ENCODE results near the gene EFTUD2. TPM values are rescaled to one million over a fixed set of nuclear protein-coding genes. Genes with fewer than 3 reads are reported as not detected.

The EFTUD2 gene
- total RNA-seq, 1 donor from 2014 or later: 33.8 TPM

GRCh38 chr17:44911133-44912001 is 12.1 kb upstream of the EFTUD2 start:
- ATAC-seq (peak; percentile 88), DNase-seq (ENCODE audit: low spot score) (peak; percentile 78)

DNA sequence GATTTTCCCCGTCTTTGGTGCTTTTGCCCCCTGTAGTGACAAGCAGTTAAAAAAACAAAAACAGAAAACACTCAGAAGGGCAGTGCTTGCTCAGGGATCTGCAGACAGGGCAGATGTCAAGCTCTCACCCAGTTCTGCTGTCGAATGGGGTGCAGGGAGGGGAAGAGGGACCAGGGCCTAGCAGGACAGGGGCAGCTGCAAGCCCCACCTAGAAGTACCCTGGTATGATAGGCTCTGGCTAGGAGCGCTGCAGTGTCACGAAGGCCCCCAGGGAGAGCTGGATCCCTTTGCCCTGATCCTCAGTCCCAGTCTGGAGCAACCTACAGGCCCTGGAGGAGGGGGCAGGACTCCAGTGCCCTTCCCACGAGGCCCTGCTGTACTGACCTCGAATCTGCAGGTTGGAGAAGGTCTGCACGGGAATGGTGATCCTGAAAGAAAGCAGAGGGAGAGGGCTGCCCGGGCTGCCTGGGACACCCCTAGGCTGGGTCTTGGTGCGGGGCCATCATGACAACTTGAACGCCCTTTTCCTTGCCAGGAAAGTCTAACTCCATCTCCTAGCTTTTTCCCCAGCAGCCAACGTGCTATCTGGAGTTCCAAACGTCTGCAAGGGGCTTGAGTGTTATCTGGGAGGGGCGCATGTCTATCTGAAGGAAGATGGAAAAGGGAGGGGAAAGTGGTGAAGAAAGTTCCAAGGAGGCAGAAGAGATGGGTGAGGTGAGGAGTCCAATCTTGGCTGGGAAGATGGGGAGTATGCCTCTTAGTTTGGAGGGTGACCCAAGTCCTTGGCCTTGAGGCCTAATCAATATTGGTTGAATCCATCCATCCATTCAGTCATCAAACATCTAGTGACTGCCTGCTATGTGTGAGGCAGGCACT is 11.2 kb upstream of the EFTUD2 start:
- ATAC-seq (no peak), DNase-seq (ENCODE audit: low spot score) (no peak)

DNA sequence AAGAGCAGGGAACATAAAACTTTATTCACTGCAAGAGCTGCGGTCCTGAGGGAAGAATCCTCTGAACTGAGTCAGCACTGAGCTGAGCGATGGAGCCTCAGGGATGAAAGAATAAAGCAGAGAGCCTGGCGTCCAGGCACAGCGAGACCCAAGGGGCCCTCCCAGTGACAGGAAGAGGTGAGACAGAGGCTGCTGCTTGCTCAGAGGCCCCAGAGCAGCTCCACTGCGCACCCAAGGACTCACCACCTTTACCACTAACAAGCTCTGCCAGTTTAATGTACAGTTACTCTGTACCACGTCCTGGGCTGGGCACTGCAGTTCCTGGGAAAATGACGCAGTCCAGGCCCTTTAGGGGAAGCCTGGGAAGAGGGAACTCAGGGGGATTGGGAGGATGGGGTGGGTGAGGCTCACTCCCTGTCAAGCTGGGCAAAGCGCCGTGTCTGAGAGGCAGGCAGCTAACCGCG is 10.5 kb upstream of the EFTUD2 start:
- DNase-seq (ENCODE audit: low spot score) (no peak), ATAC-seq (no peak)

DNA sequence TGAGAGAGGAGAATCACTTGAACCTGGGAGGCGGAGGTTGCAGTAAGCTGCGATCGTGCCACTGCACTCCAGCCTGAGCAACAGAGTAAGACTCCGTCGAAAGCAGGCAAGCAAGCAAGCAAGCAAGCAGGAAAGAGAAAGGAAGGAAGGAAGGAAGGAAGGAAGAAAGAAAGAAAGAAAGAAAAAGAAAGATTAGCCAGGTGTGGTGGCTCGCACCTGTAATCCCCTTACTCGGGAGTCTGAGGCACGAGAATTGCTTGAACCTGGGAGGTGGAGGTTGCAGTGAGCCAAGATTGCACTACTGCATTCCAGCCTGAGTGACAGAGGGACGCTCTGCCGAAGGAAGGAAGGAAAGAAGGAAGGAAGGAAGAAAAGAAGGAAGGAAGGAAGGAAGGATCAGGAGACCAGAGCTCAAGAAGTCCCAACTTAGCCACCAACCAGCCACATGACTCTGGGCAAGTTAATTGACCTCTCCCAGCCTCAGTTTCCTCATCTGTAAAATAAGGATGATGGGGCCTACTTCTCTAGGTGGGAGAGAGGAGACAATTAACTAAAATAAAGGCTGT is 9.6 kb upstream of the EFTUD2 start:
- ATAC-seq (no peak), DNase-seq (ENCODE audit: low spot score) (no peak)

DNA sequence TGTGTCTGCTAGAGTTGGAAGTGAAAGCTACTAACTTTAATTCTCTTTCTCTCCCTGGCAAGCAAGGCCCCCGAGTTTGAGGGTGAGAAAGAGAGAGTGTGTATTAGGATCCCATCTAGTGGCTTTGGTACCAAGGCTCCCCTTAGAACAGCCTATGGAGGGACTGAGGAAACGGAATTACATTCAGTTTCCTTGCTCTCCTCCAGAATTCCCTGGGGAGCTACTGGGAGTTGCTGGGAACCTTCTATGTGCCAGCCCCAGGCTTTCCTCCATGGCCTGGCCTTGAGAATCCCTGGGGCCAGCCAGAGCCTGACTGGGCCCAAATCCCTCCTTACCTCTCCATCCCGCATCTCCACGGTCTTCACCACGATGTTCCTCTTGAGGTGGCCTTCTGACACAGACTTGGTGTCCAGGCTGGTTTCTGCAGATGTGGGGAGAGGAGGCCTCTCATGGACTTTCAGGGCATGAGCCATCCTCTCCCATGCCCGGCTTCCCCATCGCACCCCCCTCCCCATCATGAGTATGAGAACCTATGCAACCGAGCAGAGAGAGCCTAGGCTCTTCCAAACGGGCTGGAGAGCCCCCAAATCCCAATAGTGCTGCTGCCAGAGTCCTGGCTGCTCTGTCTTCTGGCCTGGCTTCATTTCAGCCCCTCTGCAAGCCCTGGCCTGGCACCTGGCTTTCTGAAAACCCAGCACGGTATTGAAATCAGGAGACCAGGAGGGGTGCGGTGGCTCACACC is 8.7 kb upstream of the EFTUD2 start:
- ATAC-seq (no peak), DNase-seq (ENCODE audit: low spot score) (no peak)

- DNase-seq (ENCODE audit: low spot score) (no peak), ATAC-seq (no peak)
Measured at GRCh38 chr17:44906763-44907728, 7.8 kb upstream of the EFTUD2 start.

GRCh38 chr17:44906010-44906646 is 6.9 kb upstream of the EFTUD2 start:
- no peak for DNase-seq (ENCODE audit: low spot score)
- ATAC-seq: no peak

DNA sequence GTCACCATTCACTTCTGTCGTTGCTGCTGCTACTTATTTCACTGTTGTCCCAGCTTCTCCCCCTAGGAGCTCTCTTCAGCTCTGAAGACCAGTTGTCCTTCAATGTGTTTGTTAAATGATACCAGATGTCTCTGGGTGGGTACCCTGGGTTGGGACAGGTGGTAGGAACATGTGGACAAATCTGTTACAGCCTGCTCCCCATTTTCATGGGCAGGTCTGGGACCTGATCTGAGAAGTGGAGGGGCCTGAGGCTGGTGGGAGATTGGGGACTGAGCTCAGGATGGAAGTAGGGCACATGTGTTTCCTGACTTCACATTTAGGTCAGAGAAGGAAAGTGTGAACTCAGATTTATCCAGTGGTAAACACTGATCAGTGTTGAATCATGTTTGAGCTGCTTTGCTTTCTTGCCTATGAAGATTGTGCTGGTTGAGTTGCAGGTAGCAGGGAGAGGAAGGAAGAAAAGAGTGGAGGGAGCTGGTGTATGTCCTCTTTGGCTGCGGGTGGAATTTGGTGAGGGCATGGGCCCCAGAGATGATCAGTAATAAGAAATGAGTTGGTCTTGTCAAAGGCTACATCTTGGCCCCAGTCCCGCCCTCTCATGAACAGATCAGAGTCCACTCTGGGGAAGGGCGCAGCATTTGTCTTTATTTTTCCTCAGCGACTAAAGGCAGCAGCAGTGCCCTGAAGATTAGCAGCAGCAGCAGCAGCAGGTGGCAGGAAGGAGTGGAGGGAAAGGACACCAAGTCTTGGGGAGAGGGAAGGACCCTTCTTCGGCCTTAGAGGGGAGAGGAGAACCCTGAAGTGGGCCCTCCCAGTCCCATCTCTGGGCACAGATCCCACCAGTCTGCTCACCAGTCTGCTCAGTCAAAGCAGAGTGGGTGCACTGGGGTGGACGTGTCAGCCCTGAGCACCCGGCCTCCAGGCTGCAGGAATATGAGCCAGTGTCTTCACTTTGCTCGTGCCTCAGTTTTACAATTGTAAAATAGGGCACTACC is 6.1 kb upstream of the EFTUD2 start:
- ATAC-seq: peak; percentile 52
- peak; percentile 47 for DNase-seq (ENCODE audit: low spot score)

DNA sequence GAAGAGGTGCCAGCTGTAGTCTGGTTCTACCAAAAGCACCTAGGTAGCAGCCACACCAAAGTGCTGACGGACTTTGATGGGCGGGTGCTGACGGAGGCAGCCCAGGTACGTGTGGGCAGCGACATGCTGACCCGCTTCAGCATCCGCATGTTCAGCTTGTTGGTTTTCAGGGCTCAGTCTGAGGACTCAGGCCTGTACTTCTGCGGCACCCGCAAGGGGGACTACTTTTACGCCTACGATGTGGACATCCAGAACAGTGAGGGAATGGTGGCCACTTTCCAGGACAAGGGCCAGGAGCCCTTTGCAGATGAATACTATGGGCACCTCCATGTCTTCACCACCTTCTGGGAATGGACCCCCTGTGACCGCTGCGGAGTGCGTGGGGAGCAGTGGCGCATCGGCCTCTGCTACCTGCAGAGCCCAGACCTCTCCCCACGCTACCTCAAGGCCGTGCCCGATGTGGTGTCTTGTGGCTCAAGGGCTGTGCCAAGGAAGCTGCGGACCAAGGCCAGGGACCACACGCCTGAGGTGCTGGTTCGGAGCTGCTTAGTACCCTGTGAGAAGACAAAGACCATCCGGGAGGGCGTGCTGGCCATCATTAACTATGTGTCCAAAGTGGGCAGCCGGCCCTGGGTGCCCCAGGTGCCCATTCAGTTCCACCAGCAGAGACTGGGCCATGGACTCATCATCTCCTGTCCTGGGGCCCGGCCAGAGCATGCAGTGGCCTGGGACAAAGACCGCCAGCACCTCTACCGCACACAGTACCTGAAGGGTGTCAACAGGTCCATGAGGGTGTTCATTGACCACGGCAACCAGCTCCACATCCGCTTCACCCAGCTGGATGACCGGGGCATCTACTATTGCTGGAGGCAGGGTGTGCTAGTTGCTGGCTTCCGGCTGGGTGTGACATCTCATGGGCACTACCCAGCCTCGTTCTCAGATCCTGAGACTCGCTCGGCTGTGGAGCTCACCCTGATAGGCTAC is 5.0 kb upstream of the EFTUD2 start:
- peak; percentile 43 for DNase-seq (ENCODE audit: low spot score)
- no peak for ATAC-seq

- no peak for DNase-seq (ENCODE audit: low spot score)
- ATAC-seq: no peak
Measured at GRCh38 chr17:44903012-44903685, 3.9 kb upstream of the EFTUD2 start.

DNA sequence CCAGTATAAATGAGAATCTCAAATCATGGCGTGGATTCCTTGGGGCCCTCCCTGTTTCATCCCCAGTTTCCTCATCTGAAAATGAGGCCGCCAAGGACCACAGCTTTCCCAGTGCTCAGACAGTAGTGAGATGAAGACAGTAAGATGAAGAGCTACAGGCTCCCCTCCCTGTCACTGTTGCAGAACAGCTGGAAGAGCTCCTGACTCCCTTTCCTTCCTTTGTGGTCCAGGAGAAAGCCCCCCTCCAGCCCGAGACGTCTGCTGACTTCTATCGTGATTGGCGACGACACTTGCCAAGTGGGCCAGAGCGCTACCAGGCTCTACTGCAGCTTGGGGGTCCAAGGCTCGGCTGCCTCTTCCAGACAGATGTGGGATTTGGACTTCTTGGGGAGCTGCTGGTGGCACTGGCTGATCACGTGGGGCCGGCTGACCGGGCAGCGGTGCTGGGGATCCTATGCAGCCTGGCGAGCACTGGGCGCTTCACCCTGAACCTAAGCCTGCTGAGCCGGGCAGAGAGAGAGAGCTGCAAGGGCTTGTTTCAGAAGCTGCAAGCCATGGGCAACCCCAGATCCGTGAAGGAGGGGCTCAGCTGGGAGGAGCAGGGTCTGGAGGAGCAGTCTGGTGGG is 3.0 kb upstream of the EFTUD2 start:
- ATAC-seq (no peak), DNase-seq (ENCODE audit: low spot score) (no peak)

- DNase-seq (ENCODE audit: low spot score) (no peak), ATAC-seq (no peak)
Measured at GRCh38 chr17:44901411-44901921, 2.2 kb upstream of the EFTUD2 start.

DNA sequence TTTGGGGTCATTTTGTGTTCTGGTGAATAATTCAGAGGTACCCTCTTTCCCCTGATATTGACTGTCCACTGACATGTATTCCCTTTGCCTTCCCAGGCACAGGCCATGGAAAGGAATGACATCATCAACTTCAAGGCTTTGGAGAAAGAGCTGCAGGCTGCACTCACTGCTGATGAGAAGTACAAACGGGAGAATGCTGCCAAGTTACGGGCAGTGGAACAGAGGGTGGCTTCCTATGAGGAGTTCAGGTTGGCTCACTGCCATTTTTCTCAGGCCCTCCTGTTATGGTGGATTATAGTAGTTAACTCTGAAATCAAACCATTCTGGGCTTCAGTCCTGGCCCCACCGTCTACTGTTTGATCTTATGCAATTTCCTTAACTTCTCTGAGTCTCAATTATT is 1.6 kb upstream of the EFTUD2 start:
- ATAC-seq (no peak), DNase-seq (ENCODE audit: low spot score) (no peak)

GRCh38 chr17:44898768-44899073 is 524 bp downstream of the EFTUD2 start:
- DNase-seq (ENCODE audit: low spot score) (no peak), ATAC-seq (peak; percentile 61)

GRCh38 chr17:44894642-44895041 is 4.6 kb downstream of the EFTUD2 start:
- DNase-seq (ENCODE audit: low spot score): no peak
- ATAC-seq: no peak

GRCh38 chr17:44892250-44892649 is 7.0 kb downstream of the EFTUD2 start:
- DNase-seq (ENCODE audit: low spot score) (no peak), ATAC-seq (no peak)

All from left lobe of liver (tissue), 2 donors.